GM13976 (cell line): Measurements from ENCODE around the gene INSR.

Experiments used
- DNase-seq: peaks from one replicate; pipeline ENCODE4 v3.0.0; 2012; ENCODE audit warnings: low spot score
- in situ Hi-C: fragments of 300-500 bp; cut with MboI; formaldehyde crosslinking; loops from one replicate; pipeline ENCODE4 v1.12.0; 2022; ENCODE audit warnings: low sequenced_read_pairs, mixed read lengths, inconsistent platforms; ENCODE audit not compliant: unreplicated experiment
- TF ChIP-seq, protein P1 (sequence below): IDR thresholded peaks from 2 replicates; pipeline ENCODE4 v1.5.1; 2012; ENCODE audit warnings: borderline replicate concordance, mild to moderate bottlenecking; ENCODE audit not compliant: insufficient read depth; ENCODE audit errors: extremely low read depth, missing control alignments, control extremely low read depth

INSR gene

DNA sequence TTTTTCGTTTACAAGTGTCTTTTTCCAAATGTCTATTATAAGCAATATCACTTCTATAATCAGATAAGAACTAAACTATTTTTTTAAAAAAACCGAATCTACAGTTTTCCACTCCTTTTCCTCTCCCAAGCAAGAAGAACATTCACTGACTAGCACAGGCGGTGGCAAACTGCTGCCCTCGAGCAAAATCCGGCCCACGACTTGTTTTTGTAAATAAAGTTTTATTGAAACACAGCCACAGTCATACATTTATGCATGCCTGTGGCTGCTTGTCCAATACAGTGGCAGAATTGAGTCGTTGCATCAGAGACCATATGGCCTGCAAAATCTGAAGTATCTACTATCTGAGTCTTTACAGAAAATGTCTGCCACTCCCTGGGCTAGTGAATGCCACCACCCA is 27.4 kb downstream of the INSR start:
- DNase-seq: no peak
- TF ChIP-seq, protein P1, sequence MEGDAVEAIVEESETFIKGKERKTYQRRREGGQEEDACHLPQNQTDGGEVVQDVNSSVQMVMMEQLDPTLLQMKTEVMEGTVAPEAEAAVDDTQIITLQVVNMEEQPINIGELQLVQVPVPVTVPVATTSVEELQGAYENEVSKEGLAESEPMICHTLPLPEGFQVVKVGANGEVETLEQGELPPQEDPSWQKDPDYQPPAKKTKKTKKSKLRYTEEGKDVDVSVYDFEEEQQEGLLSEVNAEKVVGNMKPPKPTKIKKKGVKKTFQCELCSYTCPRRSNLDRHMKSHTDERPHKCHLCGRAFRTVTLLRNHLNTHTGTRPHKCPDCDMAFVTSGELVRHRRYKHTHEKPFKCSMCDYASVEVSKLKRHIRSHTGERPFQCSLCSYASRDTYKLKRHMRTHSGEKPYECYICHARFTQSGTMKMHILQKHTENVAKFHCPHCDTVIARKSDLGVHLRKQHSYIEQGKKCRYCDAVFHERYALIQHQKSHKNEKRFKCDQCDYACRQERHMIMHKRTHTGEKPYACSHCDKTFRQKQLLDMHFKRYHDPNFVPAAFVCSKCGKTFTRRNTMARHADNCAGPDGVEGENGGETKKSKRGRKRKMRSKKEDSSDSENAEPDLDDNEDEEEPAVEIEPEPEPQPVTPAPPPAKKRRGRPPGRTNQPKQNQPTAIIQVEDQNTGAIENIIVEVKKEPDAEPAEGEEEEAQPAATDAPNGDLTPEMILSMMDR: no peak
- in situ Hi-C loops: no loop called here

DNA sequence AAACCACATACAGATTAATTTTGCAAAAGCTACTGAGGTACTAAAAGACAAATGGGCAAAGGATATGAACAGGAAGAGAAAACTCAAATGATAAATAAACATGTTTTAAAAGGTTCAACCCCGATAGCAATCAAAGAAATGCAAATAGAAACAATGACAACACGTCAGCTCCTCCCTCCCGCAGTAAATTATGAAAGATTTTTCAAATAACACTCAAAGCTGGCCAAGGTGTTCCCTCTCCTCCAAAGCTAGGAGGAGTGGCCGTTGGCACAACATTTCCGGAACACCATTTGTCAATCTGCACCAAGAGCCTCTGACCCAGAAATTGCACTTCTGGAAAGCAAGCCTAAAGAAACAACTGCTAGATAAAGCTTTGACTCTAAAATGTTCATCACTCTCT is 28.3 kb downstream of the INSR start:
- DNase-seq: no peak
- in situ Hi-C loops: no loop called here
- TF ChIP-seq, protein P1: no peak

- TF ChIP-seq, protein P1: no peak
- in situ Hi-C loops: no loop called here
- no peak for DNase-seq
These were observed 29.4 kb downstream of the INSR start for GRCh38 chr19:7264858-7265257.

DNA sequence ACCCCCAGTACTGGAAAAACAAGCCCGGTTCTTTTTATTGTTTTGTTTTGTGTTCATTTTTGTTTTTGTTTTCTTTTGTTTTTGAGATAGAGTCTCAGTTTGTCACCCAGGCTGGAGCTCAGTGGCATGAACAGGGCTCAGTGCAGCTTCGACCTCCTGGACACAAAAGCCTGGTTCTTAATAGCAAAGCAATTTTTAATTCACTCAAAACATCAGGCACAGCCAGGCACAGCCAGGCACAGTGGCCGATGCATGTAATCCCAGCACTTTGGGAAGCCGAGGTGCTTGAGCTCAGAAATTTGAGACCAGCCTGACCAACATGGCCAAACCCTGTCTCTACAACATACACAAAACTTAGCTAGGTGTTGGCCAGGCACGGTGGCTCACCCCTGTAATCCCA is 30.7 kb downstream of the INSR start:
- DNase-seq: no peak
- TF ChIP-seq, protein P1: no peak
- in situ Hi-C loops: no loop called here

GRCh38 chr19:7263066-7263465 is 31.1 kb downstream of the INSR start:
- no peak for DNase-seq
- in situ Hi-C loops: no loop called here
- TF ChIP-seq, protein P1: no peak

GRCh38 chr19:7262470-7262869 is 31.7 kb downstream of the INSR start:
- TF ChIP-seq, protein P1: no peak
- in situ Hi-C loops: no loop called here
- no peak for DNase-seq

DNA sequence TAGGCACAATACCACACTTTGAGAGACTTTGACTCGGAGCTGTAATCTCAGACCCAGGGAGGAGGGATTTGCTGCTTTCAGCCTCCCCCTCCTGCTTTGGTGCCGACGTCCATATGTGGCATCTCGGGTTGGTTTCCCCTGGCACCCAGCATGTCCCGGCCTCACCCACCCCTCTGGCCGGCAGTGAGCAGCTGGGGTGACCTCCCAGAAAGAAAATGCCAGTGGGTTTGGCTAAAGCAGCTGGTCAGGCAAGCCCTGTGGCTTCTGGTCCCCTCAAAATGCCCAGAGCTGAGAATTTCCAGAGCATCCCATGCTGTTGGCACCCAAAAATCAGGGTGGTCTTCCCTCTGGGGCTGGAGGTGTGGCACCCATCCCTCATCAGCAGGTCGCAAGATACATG is 34.1 kb downstream of the INSR start:
- DNase-seq: no peak
- TF ChIP-seq, protein P1: no peak
- in situ Hi-C loops: no loop called here
